Mammary epithelial cell (primary cell): ENCODE data around the gene MINDY4B.

Source experiments
- EZH2 ChIP-seq: IDR thresholded peaks from 2 replicates; pipeline ENCODE4 v1.6.1; 2012; ENCODE audit warnings: low read length, inconsistent platforms, borderline replicate concordance
- TF ChIP-seq, protein P1 (sequence below), 2 donors: IDR thresholded peaks in 1 of 2; conservative IDR thresholded peaks in 1 of 2; 2 replicates each; pipeline ENCODE4 v1.5.1; 2011 to 2012; ENCODE audit warnings: inconsistent platforms in 2 of 2, low read length in 2 of 2, mild to moderate bottlenecking in 2 of 2, control low read depth in 1 of 2, low read depth in 1 of 2; ENCODE audit not compliant: insufficient read depth in 1 of 2; ENCODE audit errors: extremely low read depth in 1 of 2

DNA sequence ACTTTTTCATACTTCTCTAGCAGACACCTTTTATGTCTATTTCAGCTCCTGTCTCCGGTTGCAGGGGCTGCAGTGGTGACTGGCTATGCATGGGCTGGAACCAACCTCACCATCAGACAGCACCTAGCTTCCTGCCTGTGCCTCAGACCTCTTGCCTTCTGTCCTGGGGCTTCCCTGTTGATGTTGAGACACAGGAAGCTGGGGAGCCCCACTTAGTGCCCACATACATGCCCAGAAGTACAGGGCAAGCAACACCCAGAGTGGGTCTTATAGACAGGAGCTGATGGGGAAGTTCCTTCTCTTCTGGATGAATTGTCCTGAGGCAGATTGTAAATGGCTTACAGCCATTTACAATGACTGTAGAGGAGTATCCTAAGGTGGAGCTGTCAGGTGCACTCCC, 77.0 kb downstream of the MINDY4B start:
- TF ChIP-seq, protein P1, sequence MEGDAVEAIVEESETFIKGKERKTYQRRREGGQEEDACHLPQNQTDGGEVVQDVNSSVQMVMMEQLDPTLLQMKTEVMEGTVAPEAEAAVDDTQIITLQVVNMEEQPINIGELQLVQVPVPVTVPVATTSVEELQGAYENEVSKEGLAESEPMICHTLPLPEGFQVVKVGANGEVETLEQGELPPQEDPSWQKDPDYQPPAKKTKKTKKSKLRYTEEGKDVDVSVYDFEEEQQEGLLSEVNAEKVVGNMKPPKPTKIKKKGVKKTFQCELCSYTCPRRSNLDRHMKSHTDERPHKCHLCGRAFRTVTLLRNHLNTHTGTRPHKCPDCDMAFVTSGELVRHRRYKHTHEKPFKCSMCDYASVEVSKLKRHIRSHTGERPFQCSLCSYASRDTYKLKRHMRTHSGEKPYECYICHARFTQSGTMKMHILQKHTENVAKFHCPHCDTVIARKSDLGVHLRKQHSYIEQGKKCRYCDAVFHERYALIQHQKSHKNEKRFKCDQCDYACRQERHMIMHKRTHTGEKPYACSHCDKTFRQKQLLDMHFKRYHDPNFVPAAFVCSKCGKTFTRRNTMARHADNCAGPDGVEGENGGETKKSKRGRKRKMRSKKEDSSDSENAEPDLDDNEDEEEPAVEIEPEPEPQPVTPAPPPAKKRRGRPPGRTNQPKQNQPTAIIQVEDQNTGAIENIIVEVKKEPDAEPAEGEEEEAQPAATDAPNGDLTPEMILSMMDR (conservative IDR thresholded peaks at IDR 0.05 in 1 of 2, IDR thresholded peaks at IDR 0.05 in 1 of 2; ENCODE audit: extremely low read depth in 1 of 2, insufficient read depth in 1 of 2, low read depth in 1 of 2, low read length in 2 of 2): no peak
- no peak for TF ChIP-seq EZH2
